Calu3 (cell line): ENCODE data around the gene RASSF8. TPM values are rescaled to one million over a fixed set of nuclear protein-coding genes. Genes with fewer than 3 reads are reported as not detected.

Source experiments
- BruUV-seq: library from RNA; stranded (reverse); fragments of 400-500 nt; replicated peaks from 2 replicates; lab custom pipeline; 2021; lab: Mats Ljungman, UMichigan
- CTCF ChIA-PET: fragments of 300-600 bp; sonication (Branson Sonifier 250); formaldehyde crosslinking; loops from one replicate; lab custom pipeline; 2022; ENCODE audit warnings: antibody characterized with exemption; lab: Charles Lee
- DNase-seq: peaks from one replicate; pipeline ENCODE4 v3.0.0; 2022
- H3K27ac Mint-ChIP-seq: one replicate; pipeline ENCODE4 v1.8.0; 2022; ENCODE audit warnings: mixed read lengths; ENCODE audit not compliant: unreplicated experiment
- H3K27me3 Mint-ChIP-seq: one replicate; pipeline ENCODE4 v1.8.0; 2022; ENCODE audit warnings: mixed read lengths; ENCODE audit not compliant: unreplicated experiment
- H3K36me3 Mint-ChIP-seq: one replicate; pipeline ENCODE4 v1.8.0; 2022; ENCODE audit warnings: mild to moderate bottlenecking, moderate library complexity, mixed read lengths; ENCODE audit not compliant: insufficient read depth, unreplicated experiment
- H3K4me1 Mint-ChIP-seq: one replicate; pipeline ENCODE4 v1.8.0; 2022; ENCODE audit warnings: mild to moderate bottlenecking, low read depth, mixed read lengths; ENCODE audit not compliant: unreplicated experiment
- H3K4me3 Mint-ChIP-seq: one replicate; pipeline ENCODE4 v1.8.0; 2022; ENCODE audit warnings: mild to moderate bottlenecking, low read depth, moderate library complexity, mixed read lengths; ENCODE audit not compliant: unreplicated experiment
- H3K9me3 Mint-ChIP-seq: one replicate; pipeline ENCODE4 v1.8.0; 2022; ENCODE audit warnings: low read depth, mixed read lengths; ENCODE audit not compliant: unreplicated experiment
- CTCF ChIP-seq: fragments of 200-600 bp; IDR thresholded peaks from one replicate; pipeline ENCODE4 v1.8.0; 2022; ENCODE audit warnings: antibody characterized with exemption; ENCODE audit not compliant: unreplicated experiment
- intact Hi-C: fragments of 100-400 bp; cut with micrococcal nuclease; formaldehyde crosslinking; loops from one replicate; pipeline ENCODE4 v1.10.0; 2022; ENCODE audit not compliant: unreplicated experiment
- total RNA-seq: library from RNA; stranded (reverse); gene quantifications from 2 replicates; pipeline ENCODE4 v1.2.3, GENCODE V29; 2022

The RASSF8 gene
- total RNA-seq, 1 experiment from 2014 or later, result 26.6 TPM

GRCh38 chr12:25935355-25936144, 22.9 kb upstream of the RASSF8 start:
- Mint-ChIP-seq H3K9me3 (peaks cover 2% of the 10 kb centered on the region), H3K36me3 (no peaks in the 10 kb centered on the region), H3K27ac (no peak overlapping the region), H3K4me1 (peaks cover 10% of the 10 kb centered on the region), H3K4me3 (no peak overlapping the region), H3K27me3 (no peaks in the 10 kb centered on the region)
- intact Hi-C loops, result no loop called here
- CTCF ChIA-PET, result interaction anchor here (0.6 kb wide), 1 partner anchor 42 kb away, joined by 3 read pairs; no protein-coding TSS in a partner anchor
- BruUV-seq, result no TSS peak
- DNase-seq, result no peak
- no peak for TF ChIP-seq CTCF

DNA sequence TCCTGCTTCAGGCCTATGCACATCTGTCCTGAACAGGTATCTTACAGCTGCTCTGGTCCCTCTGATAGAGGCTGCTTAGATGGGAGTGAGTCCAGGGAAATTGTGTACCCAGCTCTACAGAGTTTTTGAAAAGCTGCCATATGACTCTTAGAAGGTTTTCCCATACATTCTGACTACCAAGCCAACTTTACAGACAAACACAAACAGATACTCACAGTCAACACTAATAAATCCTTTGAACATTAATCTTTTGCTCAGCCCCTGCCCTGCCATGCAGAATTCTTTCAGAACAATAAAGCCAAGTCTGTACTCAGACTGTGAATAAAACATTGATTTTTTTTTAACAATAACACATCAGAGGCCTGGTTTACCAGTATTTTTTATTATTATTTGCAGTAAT, 21.4 kb upstream of the RASSF8 start:
- CTCF ChIA-PET, result interaction anchor here (0.5 kb wide), 1 partner anchor 70 kb away, joined by 4 read pairs; no protein-coding TSS in a partner anchor
- Mint-ChIP-seq H3K27me3 (no peaks in the 10 kb centered on the region), H3K27ac (no peak overlapping the region), H3K36me3 (no peaks in the 10 kb centered on the region), H3K4me1 (peaks cover 10% of the 10 kb centered on the region), H3K4me3 (no peak overlapping the region), H3K9me3 (no peaks in the 10 kb centered on the region)
- DNase-seq, result no peak
- intact Hi-C loops, result no loop called here
- BruUV-seq, result no TSS peak
- no peak for TF ChIP-seq CTCF

- Mint-ChIP-seq H3K9me3 (no peaks in the 10 kb centered on the region), H3K27me3 (no peaks in the 10 kb centered on the region), H3K36me3 (no peaks in the 10 kb centered on the region), H3K4me1 (peaks cover 10% of the 10 kb centered on the region), H3K27ac (no peak overlapping the region), H3K4me3 (no peak overlapping the region)
- DNase-seq, result no peak
- no TSS peak for BruUV-seq
- TF ChIP-seq CTCF, result no peak
- CTCF ChIA-PET, result no interaction called here
- intact Hi-C loops, result no loop called here
Measured at GRCh38 chr12:25938581-25938980, 19.9 kb upstream of the RASSF8 start.

- TF ChIP-seq CTCF, result no peak
- no peaks in the 10 kb centered on the region for H3K36me3 Mint-ChIP-seq
- H3K27ac Mint-ChIP-seq, result no peak overlapping the region
- H3K9me3 Mint-ChIP-seq, result no peaks in the 10 kb centered on the region
- CTCF ChIA-PET, result no interaction called here
- DNase-seq, result no peak
- peaks cover 10% of the 10 kb centered on the region for H3K4me1 Mint-ChIP-seq
- no peaks in the 10 kb centered on the region for H3K27me3 Mint-ChIP-seq
- intact Hi-C loops, result no loop called here
- no peak overlapping the region for H3K4me3 Mint-ChIP-seq
- no TSS peak for BruUV-seq
Measured at GRCh38 chr12:25939606-25940005, 18.9 kb upstream of the RASSF8 start.
